OCI-LY7 (cell line): Measurements from ENCODE around the gene RAD51B. TPM values are rescaled to one million over a fixed set of nuclear protein-coding genes. Genes with fewer than 3 reads are reported as not detected.
"Not testable (repeated sequence)": the region's sequence is repeated elsewhere in the genome, so short reads cannot be mapped to it uniquely, and the experiment has no call there.

ENCODE experiments used
- BruUV-seq: library from RNA; stranded (reverse); fragments of 400-500 nt; replicated peaks from 2 replicates; lab custom pipeline; 2021; lab: Mats Ljungman, UMichigan
- CTCF ChIA-PET: fragments of 300-600 bp; sonication (Branson Sonifier 250); formaldehyde crosslinking; loops from one replicate; lab custom pipeline; 2022; ENCODE audit warnings: antibody characterized with exemption; ENCODE audit not compliant: unreplicated experiment; lab: Charles Lee
- POLR2A ChIA-PET: fragments of 300-600 bp; sonication (Branson Sonifier 250); formaldehyde crosslinking; loops from one replicate; lab custom pipeline; 2022; ENCODE audit warnings: antibody characterized with exemption; lab: Charles Lee
- DNase-seq: peaks from one replicate; pipeline ENCODE4 v3.0.0-alpha.2; 2015; ENCODE audit warnings: low spot score
- H2AFZ ChIP-seq: fragments of 200-600 bp; sonication (generic), shearing (Covaris generic); 2 replicates; pipeline ENCODE4 v1.6.1; 2014; ENCODE audit warnings: mild to moderate bottlenecking, antibody characterized with exemption, low read length, moderate library complexity
- H3K27ac ChIP-seq: fragments of 200-600 bp; sonication (generic); 2 replicates; pipeline ENCODE4 v1.5.1; 2014; ENCODE audit warnings: mixed run types, low read depth, mild to moderate bottlenecking, moderate library complexity, low read length, inconsistent platforms; ENCODE audit not compliant: poor library complexity, severe bottlenecking
- H3K36me3 ChIP-seq: fragments of 200-600 bp; sonication (generic); 2 replicates; pipeline ENCODE4 v1.6.1; 2014; ENCODE audit warnings: mild to moderate bottlenecking, antibody characterized with exemption, low read length, moderate library complexity, mixed read lengths; ENCODE audit not compliant: insufficient read depth
- H3K4me1 ChIP-seq: fragments of 200-600 bp; sonication (generic); 2 replicates; pipeline ENCODE4 v1.5.1; 2014; ENCODE audit warnings: mild to moderate bottlenecking, low read length; ENCODE audit not compliant: insufficient read depth, poor library complexity, severe bottlenecking
- H3K4me2 ChIP-seq: fragments of 200-600 bp; sonication (generic); 2 replicates; pipeline ENCODE4 v1.6.1; 2014; ENCODE audit warnings: mild to moderate bottlenecking, low read length
- H3K4me3 ChIP-seq: fragments of 200-600 bp; sonication (generic); 2 replicates; pipeline ENCODE4 v1.5.1; 2014; ENCODE audit warnings: mild to moderate bottlenecking, low read depth, low read length; ENCODE audit not compliant: poor library complexity, severe bottlenecking
- H3K79me2 ChIP-seq: fragments of 200-600 bp; sonication (generic); 2 replicates; pipeline ENCODE4 v1.6.1; 2016; ENCODE audit warnings: low read depth, mild to moderate bottlenecking, low read length, moderate library complexity, mixed read lengths; ENCODE audit not compliant: insufficient read depth
- H3K9me2 ChIP-seq: fragments of 200-600 bp; sonication (generic); 2 replicates; pipeline ENCODE4 v1.6.1; 2016; ENCODE audit warnings: mild to moderate bottlenecking, low read length, mixed read lengths; ENCODE audit not compliant: insufficient read depth
- H3K9me3 ChIP-seq: fragments of 200-600 bp; sonication (generic); 2 replicates; pipeline ENCODE4 v1.6.1; 2014; ENCODE audit warnings: mild to moderate bottlenecking, mixed run types, low read length, mixed read lengths
- H4K20me1 ChIP-seq: fragments of 200-600 bp; sonication (generic); 2 replicates; pipeline ENCODE4 v1.6.1; 2014; ENCODE audit warnings: mild to moderate bottlenecking, antibody characterized with exemption, low read length, moderate library complexity, mixed read lengths; ENCODE audit not compliant: insufficient read depth
- EZH2phosphoT487 ChIP-seq: fragments of 200-600 bp; sonication (generic); IDR thresholded peaks from 2 replicates; pipeline ENCODE4 v1.6.1; 2018; ENCODE audit warnings: low read depth, borderline replicate concordance, mild to moderate bottlenecking, mixed run types, antibody characterized with exemption, low read length, moderate library complexity, mixed read lengths
- intact Hi-C: fragments of 100-400 bp; cut with micrococcal nuclease; formaldehyde crosslinking; loops from one replicate; pipeline ENCODE4 v1.10.0; 2022; ENCODE audit not compliant: unreplicated experiment
- total RNA-seq, 2 experiments: library from RNA; depleted of rRNA in 1 of 2; stranded (reverse); fragments of >200 nt in 1 of 2; shearing (Covaris generic) in 1 of 2; gene quantifications; 2 replicates each; pipeline ENCODE4 v1.2.3, GENCODE V29; 2014 to 2022
- TF ChIP-seq, protein P1 (sequence below): fragments of 200-600 bp; sonication (generic); conservative IDR thresholded peaks from 2 replicates; pipeline ENCODE4 v1.5.1; 2014; ENCODE audit warnings: mild to moderate bottlenecking, antibody characterized with exemption, low read length, moderate library complexity, mixed read lengths

RAD51B gene
- total RNA-seq, 2 experiments from 2014 or later, result 41.4 to 89.9 TPM

- Histone ChIP-seq H3K27ac (no peak overlapping the region), H3K79me2 (no peaks in the 10 kb centered on the region), H4K20me1 (no peaks in the 10 kb centered on the region), H3K36me3 (peaks cover 7% of the 10 kb centered on the region; the same call in 1 of the 2 replicates), H3K9me2 (no peaks in the 10 kb centered on the region), H3K4me2 (no peak overlapping the region), H3K9me3 (peaks cover 4% of the 10 kb centered on the region; the same call in 1 of the 2 replicates), H3K4me1 (peaks cover 44% of the 10 kb centered on the region), H2AFZ (0 out of 2 replicates have a peak overlapping the region, but pooled peaks have one; percentile 3), H3K4me3 (no peak overlapping the region)
- TF ChIP-seq, protein P1, sequence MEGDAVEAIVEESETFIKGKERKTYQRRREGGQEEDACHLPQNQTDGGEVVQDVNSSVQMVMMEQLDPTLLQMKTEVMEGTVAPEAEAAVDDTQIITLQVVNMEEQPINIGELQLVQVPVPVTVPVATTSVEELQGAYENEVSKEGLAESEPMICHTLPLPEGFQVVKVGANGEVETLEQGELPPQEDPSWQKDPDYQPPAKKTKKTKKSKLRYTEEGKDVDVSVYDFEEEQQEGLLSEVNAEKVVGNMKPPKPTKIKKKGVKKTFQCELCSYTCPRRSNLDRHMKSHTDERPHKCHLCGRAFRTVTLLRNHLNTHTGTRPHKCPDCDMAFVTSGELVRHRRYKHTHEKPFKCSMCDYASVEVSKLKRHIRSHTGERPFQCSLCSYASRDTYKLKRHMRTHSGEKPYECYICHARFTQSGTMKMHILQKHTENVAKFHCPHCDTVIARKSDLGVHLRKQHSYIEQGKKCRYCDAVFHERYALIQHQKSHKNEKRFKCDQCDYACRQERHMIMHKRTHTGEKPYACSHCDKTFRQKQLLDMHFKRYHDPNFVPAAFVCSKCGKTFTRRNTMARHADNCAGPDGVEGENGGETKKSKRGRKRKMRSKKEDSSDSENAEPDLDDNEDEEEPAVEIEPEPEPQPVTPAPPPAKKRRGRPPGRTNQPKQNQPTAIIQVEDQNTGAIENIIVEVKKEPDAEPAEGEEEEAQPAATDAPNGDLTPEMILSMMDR, result no peak; the same call in 1 of the 2 replicates
- no peak for TF ChIP-seq EZH2phosphoT487
- POLR2A ChIA-PET, result interaction anchor here (0.7 to 1.8 kb wide), 6 partner anchors 10 to 54 kb away, joined by 3 to 10 read pairs (median 4); no protein-coding TSS in a partner anchor
- BruUV-seq, result no TSS peak
- DNase-seq, result no peak
- CTCF ChIA-PET, result no interaction called here
- intact Hi-C loops, result no loop called here
Observed at GRCh38 chr14:68297876-68298468, 478.4 kb downstream of the RAD51B start.

DNA sequence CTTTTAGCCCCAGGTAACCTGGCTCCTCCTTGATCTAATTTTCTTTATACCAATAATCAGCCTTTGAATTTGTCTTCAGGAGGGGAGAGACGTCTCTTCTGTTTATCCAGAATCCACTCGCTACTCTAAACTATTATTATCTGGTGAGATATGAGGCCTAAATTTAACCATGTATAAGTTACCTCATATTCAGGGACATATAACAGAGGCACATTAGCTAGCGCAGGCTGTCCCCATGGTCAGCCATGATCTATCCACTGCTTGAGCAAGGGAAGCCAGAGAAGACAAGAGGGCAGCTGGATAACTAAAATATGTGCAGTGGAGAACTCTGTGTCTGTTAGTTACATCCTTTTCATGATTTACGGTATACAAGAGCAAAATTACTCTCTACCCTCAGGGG lies 481.0 kb downstream of the RAD51B start:
- Histone ChIP-seq H3K79me2 (no peaks in the 10 kb centered on the region), H3K9me3 (peaks cover 4% of the 10 kb centered on the region; the same call in 1 of the 2 replicates), H3K36me3 (peaks cover 7% of the 10 kb centered on the region; the same call in 1 of the 2 replicates), H3K27ac (no peak overlapping the region), H3K9me2 (no peaks in the 10 kb centered on the region), H3K4me1 (peaks cover 33% of the 10 kb centered on the region), H2AFZ (no peak overlapping the region), H4K20me1 (no peaks in the 10 kb centered on the region), H3K4me3 (no peak overlapping the region), H3K4me2 (no peak overlapping the region)
- TF ChIP-seq EZH2phosphoT487, result no peak
- TF ChIP-seq, protein P1, result no peak
- intact Hi-C loops, result no loop called here
- POLR2A ChIA-PET, result interaction anchor here (0.7 to 1.5 kb wide), 4 partner anchors 9 to 14 kb away, joined by 3 to 12 read pairs (median 4); no protein-coding TSS in a partner anchor
- CTCF ChIA-PET, result no interaction called here
- DNase-seq, result no peak
- BruUV-seq, result no TSS peak

GRCh38 chr14:68301219-68301618 lies 481.6 kb downstream of the RAD51B start:
- no peak overlapping the region for H3K4me3 ChIP-seq
- ChIA-PET POLR2A (interaction anchor here (0.7 to 1.5 kb wide), 4 partner anchors 9 to 22 kb away, joined by 4 to 12 read pairs (median 5); no protein-coding TSS in a partner anchor), CTCF (no interaction called here)
- TF ChIP-seq EZH2phosphoT487, result no peak
- TF ChIP-seq, protein P1, result no peak
- H3K9me2 ChIP-seq, result no peaks in the 10 kb centered on the region
- H2AFZ ChIP-seq, result no peak overlapping the region
- no TSS peak for BruUV-seq
- DNase-seq, result no peak
- peaks cover 7% of the 10 kb centered on the region; the same call in 1 of the 2 replicates for H3K36me3 ChIP-seq
- no peaks in the 10 kb centered on the region for H4K20me1 ChIP-seq
- intact Hi-C loops, result no loop called here
- no peak overlapping the region for H3K27ac ChIP-seq
- peaks cover 34% of the 10 kb centered on the region for H3K4me1 ChIP-seq
- no peaks in the 10 kb centered on the region for H3K79me2 ChIP-seq
- H3K4me2 ChIP-seq, result no peak overlapping the region
- peaks cover 4% of the 10 kb centered on the region; the same call in 1 of the 2 replicates for H3K9me3 ChIP-seq

GRCh38 chr14:68302938-68303337 lies 483.4 kb downstream of the RAD51B start:
- BruUV-seq, H4K20me1 ChIP-seq, H3K79me2 ChIP-seq, H3K9me2 ChIP-seq, H3K4me3 ChIP-seq, CTCF ChIA-PET, H2AFZ ChIP-seq, H3K27ac ChIP-seq, H3K4me2 ChIP-seq, POLR2A ChIA-PET, intact Hi-C loops, H3K9me3 ChIP-seq, H3K36me3 ChIP-seq, DNase-seq: not testable (repeated sequence)
- peaks cover 43% of the 10 kb centered on the region for H3K4me1 ChIP-seq
